Lung (tissue), 12 donors: ENCODE results near the gene PLEKHM1. TPM values are rescaled to one million over a fixed set of nuclear protein-coding genes. Genes with fewer than 3 reads are reported as not detected.
A peak's percentile ranks its signal among the peaks of the same experiment; 100 is the strongest.

Experiments
- ATAC-seq: fragments of 200-7000 bp; cut with Tn5 transposase; one replicate; pipeline ENCODE4 v1.9.1; 2020; ENCODE audit warnings: moderate number of reproducible peaks; ENCODE audit not compliant: insufficient read depth, low FRiP score
- DNase-seq, 3 donors: peaks; one replicate each; pipeline ENCODE4 v3.0.0-alpha.2; 2013 to 2017
- H3K27ac ChIP-seq, 2 donors: one replicate each; pipeline ENCODE4 v1.5.1; 2013; ENCODE audit warnings: mild to moderate bottlenecking in 2 of 2, moderate library complexity in 2 of 2, control low read depth in 1 of 2, inconsistent platforms in 1 of 2, low read depth in 1 of 2, low read length in 1 of 2
- H3K27me3 ChIP-seq, 3 donors: one replicate each; pipeline ENCODE4 v1.5.1; 2013; ENCODE audit warnings: low read length in 2 of 3; ENCODE audit not compliant: control insufficient read depth in 3 of 3, insufficient read depth in 3 of 3
- H3K36me3 ChIP-seq, 4 donors: one replicate each; pipeline ENCODE4 v1.5.1; 2013; ENCODE audit warnings: low read length in 4 of 4, mild to moderate bottlenecking in 1 of 4, moderate library complexity in 1 of 4; ENCODE audit not compliant: control insufficient read depth in 4 of 4, insufficient read depth in 4 of 4
- H3K4me1 ChIP-seq, 5 donors: one replicate each; pipeline ENCODE4 v1.5.1; 2013; ENCODE audit warnings: low read length in 5 of 5, mild to moderate bottlenecking in 2 of 5, moderate library complexity in 1 of 5; ENCODE audit not compliant: control insufficient read depth in 5 of 5, insufficient read depth in 5 of 5
- H3K4me3 ChIP-seq: one replicate; pipeline ENCODE4 v1.5.1; 2013; ENCODE audit warnings: mild to moderate bottlenecking, control low read depth, moderate library complexity
- H3K9ac ChIP-seq, 2 donors: one replicate each; pipeline ENCODE4 v1.5.1; 2013; ENCODE audit warnings: low read length in 2 of 2, control low read depth in 1 of 2; ENCODE audit not compliant: insufficient read depth in 1 of 2
- H3K9me3 ChIP-seq, 4 donors: one replicate each; pipeline ENCODE4 v1.5.1; 2013; ENCODE audit warnings: low read length in 3 of 4, mild to moderate bottlenecking in 1 of 4, moderate library complexity in 1 of 4; ENCODE audit not compliant: control insufficient read depth in 4 of 4, insufficient read depth in 3 of 4
- WGBS, 2 donors: extraction: QIAGEN DNeasy Blood & Tissue Kit; methylation state at CpG; one replicate each; pipeline ENCODE4 v1.1.7; 2013; 5-methylcytosine and 5-hydroxymethylcytosine counted together
- polyA plus RNA-seq, 2 donors: library from polyadenylated mRNA; stranded (reverse); fragments of 200-250 nt; gene quantifications; one replicate each; pipeline ENCODE4 v1.2.1, GENCODE V29; 2013
- total RNA-seq, 2 donors: library from RNA; depleted of rRNA in 1 of 2; stranded (reverse); fragments of >200 nt in 1 of 2; gene quantifications; one replicate each; pipeline ENCODE4 v1.2.1, GENCODE V29; 2014 to 2021
- TF ChIP-seq, protein P1 (sequence below): IDR thresholded peaks from 2 replicates; pipeline ENCODE4 v1.5.1; 2012; ENCODE audit warnings: mild to moderate bottlenecking; ENCODE audit errors: control extremely low read depth, extremely low read depth
- donor health status: control.
- donor health status: control.
- donor health status: Bipolar disorder and iron deficiency.
- donor health status: healthy.
- donor health status: DM: yes; HTN: yes; CAD: no.

Gene PLEKHM1
- total and polyA plus RNA-seq, 4 donors, result 21.0 to 82.2 (median 24.4) TPM

DNA sequence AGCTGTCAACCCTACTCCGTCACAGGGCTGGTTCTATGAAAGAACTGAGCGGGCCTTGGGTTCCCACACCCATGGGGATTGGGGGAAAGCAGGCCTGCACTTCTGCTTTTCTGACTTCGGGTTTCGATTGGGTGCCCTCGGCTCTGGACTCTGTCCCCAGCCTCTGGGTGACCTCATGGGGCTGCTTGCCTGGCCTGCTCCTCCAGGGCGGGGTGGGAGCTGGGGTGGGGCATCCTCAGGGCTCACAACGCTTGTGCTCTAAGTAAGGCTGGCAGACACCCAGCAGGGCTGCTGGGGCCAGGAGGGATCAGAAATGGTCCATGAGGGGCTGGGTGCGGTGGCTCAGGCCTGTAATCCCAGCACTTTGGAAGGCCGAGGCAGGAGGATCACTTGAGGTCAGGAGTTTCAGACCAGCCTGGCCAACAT, 77.0 kb downstream of the PLEKHM1 start:
- no peak overlapping the region for H3K9ac ChIP-seq
- H3K27ac ChIP-seq, result no peak overlapping the region
- TF ChIP-seq, protein P1, sequence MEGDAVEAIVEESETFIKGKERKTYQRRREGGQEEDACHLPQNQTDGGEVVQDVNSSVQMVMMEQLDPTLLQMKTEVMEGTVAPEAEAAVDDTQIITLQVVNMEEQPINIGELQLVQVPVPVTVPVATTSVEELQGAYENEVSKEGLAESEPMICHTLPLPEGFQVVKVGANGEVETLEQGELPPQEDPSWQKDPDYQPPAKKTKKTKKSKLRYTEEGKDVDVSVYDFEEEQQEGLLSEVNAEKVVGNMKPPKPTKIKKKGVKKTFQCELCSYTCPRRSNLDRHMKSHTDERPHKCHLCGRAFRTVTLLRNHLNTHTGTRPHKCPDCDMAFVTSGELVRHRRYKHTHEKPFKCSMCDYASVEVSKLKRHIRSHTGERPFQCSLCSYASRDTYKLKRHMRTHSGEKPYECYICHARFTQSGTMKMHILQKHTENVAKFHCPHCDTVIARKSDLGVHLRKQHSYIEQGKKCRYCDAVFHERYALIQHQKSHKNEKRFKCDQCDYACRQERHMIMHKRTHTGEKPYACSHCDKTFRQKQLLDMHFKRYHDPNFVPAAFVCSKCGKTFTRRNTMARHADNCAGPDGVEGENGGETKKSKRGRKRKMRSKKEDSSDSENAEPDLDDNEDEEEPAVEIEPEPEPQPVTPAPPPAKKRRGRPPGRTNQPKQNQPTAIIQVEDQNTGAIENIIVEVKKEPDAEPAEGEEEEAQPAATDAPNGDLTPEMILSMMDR, result no peak
- no peaks in the 10 kb centered on the region for H3K9me3 ChIP-seq
- 66 to 68% methylated on average over 9 of the region's 9 CpGs for WGBS, 2 donors
- peak; percentile 24 for ATAC-seq
- H3K4me3 ChIP-seq, result no peak overlapping the region
- no peak for DNase-seq
- no peaks in the 10 kb centered on the region for H3K36me3 ChIP-seq
- H3K27me3 ChIP-seq, result no peaks in the 10 kb centered on the region
- peaks cover 4 to 39% (median 14%) of the 10 kb centered on the region in 5 donors for H3K4me1 ChIP-seq

DNA sequence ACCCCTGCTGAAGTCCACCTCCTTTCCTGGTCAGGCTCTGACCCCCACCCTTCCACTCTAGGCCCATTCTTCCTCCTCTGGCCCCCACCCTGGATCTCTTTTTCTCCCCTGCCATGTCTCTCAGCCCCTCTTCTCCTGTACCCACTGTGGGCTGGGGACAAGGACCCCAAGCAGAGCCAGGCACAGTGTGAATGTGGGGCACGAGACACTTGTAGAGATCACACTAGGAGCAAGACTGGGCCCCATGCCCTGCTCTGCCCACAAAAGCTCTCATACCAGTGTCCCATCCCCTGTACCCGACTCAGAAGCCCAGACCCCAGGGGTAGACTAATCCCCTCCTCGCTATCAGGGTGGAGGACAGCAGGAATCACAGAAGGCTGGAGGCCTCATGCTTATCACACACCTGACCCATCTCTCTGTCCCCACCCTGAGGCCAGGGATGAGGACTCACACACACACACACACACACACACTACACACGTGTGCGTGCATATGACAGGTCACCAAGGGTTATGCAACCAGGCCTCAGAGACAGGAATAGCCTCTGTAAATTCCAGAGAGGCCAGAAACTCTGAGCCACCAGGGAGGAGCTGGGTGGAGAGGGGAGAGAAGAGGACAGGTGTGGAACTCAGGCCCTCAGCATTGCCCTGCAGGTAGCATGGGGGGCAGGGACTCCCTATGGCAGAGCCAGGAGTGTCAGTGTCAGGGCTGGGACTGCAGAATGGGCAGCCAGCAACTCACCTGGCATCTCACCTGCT, 79.0 kb downstream of the PLEKHM1 start:
- ATAC-seq (no peak), DNase-seq (no peak)
- 64% methylated on average over 5 of the region's 5 CpGs for WGBS, 2 donors
- Histone ChIP-seq H3K9me3 (no peaks in the 10 kb centered on the region), H3K27me3 (no peaks in the 10 kb centered on the region), H3K4me1 (peaks cover 4 to 39% (median 14%) of the 10 kb centered on the region in 5 donors), H3K9ac (no peak overlapping the region), H3K36me3 (no peaks in the 10 kb centered on the region), H3K4me3 (no peak overlapping the region), H3K27ac (peak overlapping the region in 1 of 2 donors; percentile 89)
- TF ChIP-seq, protein P1, result no peak

DNA sequence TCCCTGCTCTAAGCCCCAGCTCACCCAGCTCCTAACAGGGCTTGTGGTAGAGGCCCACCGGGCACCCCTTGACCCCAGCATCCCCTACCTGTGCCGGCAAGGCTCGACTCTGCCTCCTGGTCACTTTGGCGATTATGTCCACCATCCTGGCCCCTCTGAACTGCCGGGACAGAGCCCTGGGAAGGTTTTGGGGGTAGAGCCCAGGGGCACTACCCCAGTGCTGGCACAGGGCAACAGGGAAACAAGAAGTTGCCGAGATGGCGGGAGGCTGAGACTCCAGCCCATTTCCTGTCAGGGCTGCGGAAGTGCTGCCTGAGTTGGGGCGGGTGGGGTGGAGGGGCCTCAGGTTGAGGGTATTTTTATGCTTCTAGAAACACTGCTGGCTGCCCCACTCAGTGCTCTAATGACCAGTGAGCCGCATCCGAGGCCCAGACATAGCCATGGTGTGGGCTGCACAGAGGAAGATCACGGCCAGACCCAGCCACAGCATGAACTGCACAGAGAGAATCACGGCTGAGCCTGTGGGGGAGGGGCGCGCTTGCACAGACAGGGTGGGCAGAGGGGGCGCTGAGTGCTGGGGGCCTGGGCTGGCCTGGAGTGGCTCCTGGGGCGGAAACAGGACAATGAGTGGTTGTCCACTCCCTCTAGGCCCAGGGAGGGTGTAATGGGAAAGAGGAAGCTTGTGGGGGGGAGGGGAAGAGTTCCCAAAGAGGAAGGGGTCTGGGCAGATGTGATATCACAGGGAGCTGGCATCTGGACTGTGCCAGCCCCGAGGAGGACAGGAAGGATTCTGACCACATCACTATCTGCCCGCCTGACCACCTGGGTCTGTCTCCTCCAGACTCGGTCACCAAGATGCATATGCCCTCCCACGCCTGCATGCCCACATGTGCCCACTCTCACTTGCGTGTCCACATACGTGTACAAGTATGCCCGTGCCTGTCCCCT, 80.1 kb downstream of the PLEKHM1 start:
- DNase-seq (peak in 1 of 3 donors; percentile 45), ATAC-seq (no peak)
- Histone ChIP-seq H3K27me3 (no peaks in the 10 kb centered on the region), H3K36me3 (peaks cover 0 to 3% (median 0%) of the 10 kb centered on the region in 4 donors), H3K9ac (no peak overlapping the region), H3K4me1 (peaks cover 4 to 39% (median 16%) of the 10 kb centered on the region in 5 donors), H3K27ac (peak overlapping the region; percentile 10 to 89), H3K9me3 (no peaks in the 10 kb centered on the region), H3K4me3 (peak overlapping the region; percentile 18)
- TF ChIP-seq, protein P1, result no peak
- WGBS, 2 donors, result 13 to 44% methylated on average over 23 to 24 of the region's 24 CpGs
